ENCODE data around the gene PPP1R14D.

- TF ChIP-seq TAF1 (IDR thresholded peaks at IDR 0.05; ENCODE audit: borderline replicate concordance, insufficient read depth, low read length) = no peak
- TF ChIP-seq, protein P1, sequence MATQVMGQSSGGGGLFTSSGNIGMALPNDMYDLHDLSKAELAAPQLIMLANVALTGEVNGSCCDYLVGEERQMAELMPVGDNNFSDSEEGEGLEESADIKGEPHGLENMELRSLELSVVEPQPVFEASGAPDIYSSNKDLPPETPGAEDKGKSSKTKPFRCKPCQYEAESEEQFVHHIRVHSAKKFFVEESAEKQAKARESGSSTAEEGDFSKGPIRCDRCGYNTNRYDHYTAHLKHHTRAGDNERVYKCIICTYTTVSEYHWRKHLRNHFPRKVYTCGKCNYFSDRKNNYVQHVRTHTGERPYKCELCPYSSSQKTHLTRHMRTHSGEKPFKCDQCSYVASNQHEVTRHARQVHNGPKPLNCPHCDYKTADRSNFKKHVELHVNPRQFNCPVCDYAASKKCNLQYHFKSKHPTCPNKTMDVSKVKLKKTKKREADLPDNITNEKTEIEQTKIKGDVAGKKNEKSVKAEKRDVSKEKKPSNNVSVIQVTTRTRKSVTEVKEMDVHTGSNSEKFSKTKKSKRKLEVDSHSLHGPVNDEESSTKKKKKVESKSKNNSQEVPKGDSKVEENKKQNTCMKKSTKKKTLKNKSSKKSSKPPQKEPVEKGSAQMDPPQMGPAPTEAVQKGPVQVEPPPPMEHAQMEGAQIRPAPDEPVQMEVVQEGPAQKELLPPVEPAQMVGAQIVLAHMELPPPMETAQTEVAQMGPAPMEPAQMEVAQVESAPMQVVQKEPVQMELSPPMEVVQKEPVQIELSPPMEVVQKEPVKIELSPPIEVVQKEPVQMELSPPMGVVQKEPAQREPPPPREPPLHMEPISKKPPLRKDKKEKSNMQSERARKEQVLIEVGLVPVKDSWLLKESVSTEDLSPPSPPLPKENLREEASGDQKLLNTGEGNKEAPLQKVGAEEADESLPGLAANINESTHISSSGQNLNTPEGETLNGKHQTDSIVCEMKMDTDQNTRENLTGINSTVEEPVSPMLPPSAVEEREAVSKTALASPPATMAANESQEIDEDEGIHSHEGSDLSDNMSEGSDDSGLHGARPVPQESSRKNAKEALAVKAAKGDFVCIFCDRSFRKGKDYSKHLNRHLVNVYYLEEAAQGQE (IDR thresholded peaks at IDR 0.05; ENCODE audit: insufficient read depth in 1 of 2, low read depth in 2 of 2, low read length in 2 of 2) = no peak
- TF ChIP-seq POLR2AphosphoS5 (IDR thresholded peaks at IDR 0.05; ENCODE audit: low read depth, low read length) = no peak
- TF ChIP-seq SIN3A (IDR thresholded peaks at IDR 0.05; ENCODE audit: borderline replicate concordance, insufficient read depth, low read length) = no peak
- TF ChIP-seq FOXP2 (optimal IDR thresholded peaks at IDR 0.05; ENCODE audit: borderline replicate concordance, extremely low read depth, extremely low read length, insufficient read depth) = no peak
Measured at GRCh38 chr15:40858706-40859105, 30.2 kb upstream of the PPP1R14D start.
